Transverse colon (tissue), 4 donors: ENCODE measurements around the gene PIP5K1B.
"Not testable (repeated sequence)": the region's sequence is repeated elsewhere in the genome, so short reads cannot be mapped to it uniquely, and the experiment has no call there.

Source experiments
- CTCF ChIP-seq, 5 experiments: fragments of 200-600 bp in 3 of 5; fragments of 450-650 bp in 2 of 5; sonication (generic) in 3 of 5; IDR thresholded peaks; 1 replicate in 2 of 5; 2 replicates in 3 of 5; pipeline ENCODE4 v1.5.1; 2016 to 2017; ENCODE audit warnings: antibody characterized with exemption in 5 of 5, inconsistent platforms in 3 of 5, mild to moderate bottlenecking in 2 of 5, moderate library complexity in 1 of 5
- EP300 ChIP-seq: sonication (generic); formaldehyde crosslinking; IDR thresholded peaks from one replicate; pipeline ENCODE4 v1.6.1; 2017; ENCODE audit warnings: antibody characterized with exemption, low read depth
- POLR2A ChIP-seq: fragments of 450-650 bp; IDR thresholded peaks from one replicate; pipeline ENCODE4 v1.6.1; 2016; ENCODE audit warnings: antibody characterized with exemption, mild to moderate bottlenecking, moderate library complexity
- POLR2AphosphoS5 ChIP-seq, 3 donors: sonication (generic); formaldehyde crosslinking; IDR thresholded peaks; one replicate each; pipeline ENCODE4 v1.6.1; 2016; ENCODE audit warnings: antibody characterized with exemption in 3 of 3

GRCh38 chr9:68986949-68987348 lies 281.9 kb downstream of the PIP5K1B start:
- TF ChIP-seq CTCF (IDR thresholded peaks at IDR 0.05); POLR2A; EP300; POLR2AphosphoS5 (IDR thresholded peaks at IDR 0.05): not testable (repeated sequence)
